ENCODE data around the gene ARHGEF26. TPM values are rescaled to one million over a fixed set of nuclear protein-coding genes. Genes with fewer than 3 reads are reported as not detected.

Gene ARHGEF26
- total and polyA plus RNA-seq, 4 donors, result 12.3 to 45.5 (median 28.5) TPM

- WGBS, 2 donors, result 83 to 91% methylated on average over 4 of the region's 4 CpGs
- Histone ChIP-seq H3K27me3 (ENCODE audit: control insufficient read depth in 3 of 3, insufficient read depth in 3 of 3, low read length in 2 of 3) (no peaks in the 10 kb centered on the region), H3K4me3 (no peak overlapping the region), H3K4me1 (ENCODE audit: control insufficient read depth in 5 of 5, insufficient read depth in 5 of 5, low read length in 5 of 5) (peaks cover 0 to 55% (median 14%) of the 10 kb centered on the region in 5 donors), H3K27ac (ENCODE audit: low read depth in 1 of 2, low read length in 1 of 2) (no peak overlapping the region), H3K36me3 (ENCODE audit: control insufficient read depth in 4 of 4, insufficient read depth in 4 of 4, low read length in 4 of 4) (peaks cover 0 to 17% (median 6%) of the 10 kb centered on the region in 4 donors), H3K9ac (ENCODE audit: insufficient read depth in 1 of 2, low read length in 2 of 2) (no peak overlapping the region), H3K9me3 (ENCODE audit: control insufficient read depth in 4 of 4, insufficient read depth in 3 of 4, low read length in 3 of 4) (no peaks in the 10 kb centered on the region)
- ATAC-seq (ENCODE audit: insufficient read depth, low FRiP score), result no peak
- peak in 2 of 3 donors; percentile 83 for DNase-seq
- TF ChIP-seq CTCF (IDR thresholded peaks at IDR 0.05; ENCODE audit: control extremely low read depth, extremely low read depth), result no peak
Measured at GRCh38 chr3:154129625-154130024, 8.4 kb downstream of the ARHGEF26 start.

GRCh38 chr3:154130540-154130939 lies 9.3 kb downstream of the ARHGEF26 start:
- Histone ChIP-seq H3K4me1 (ENCODE audit: control insufficient read depth in 5 of 5, insufficient read depth in 5 of 5, low read length in 5 of 5) (peaks cover 0 to 46% (median 6%) of the 10 kb centered on the region in 5 donors), H3K27me3 (ENCODE audit: control insufficient read depth in 3 of 3, insufficient read depth in 3 of 3, low read length in 2 of 3) (no peaks in the 10 kb centered on the region), H3K9me3 (ENCODE audit: control insufficient read depth in 4 of 4, insufficient read depth in 3 of 4, low read length in 3 of 4) (no peaks in the 10 kb centered on the region), H3K9ac (ENCODE audit: insufficient read depth in 1 of 2, low read length in 2 of 2) (no peak overlapping the region), H3K27ac (ENCODE audit: low read depth in 1 of 2, low read length in 1 of 2) (no peak overlapping the region), H3K36me3 (ENCODE audit: control insufficient read depth in 4 of 4, insufficient read depth in 4 of 4, low read length in 4 of 4) (peaks cover 0 to 17% (median 6%) of the 10 kb centered on the region in 4 donors), H3K4me3 (no peak overlapping the region)
- 81 to 85% methylated on average over 3 of the region's 3 CpGs for whole genome bisulfite sequencing, 2 donors
- DNase-seq, result no peak
- no peak for TF ChIP-seq CTCF (IDR thresholded peaks at IDR 0.05; ENCODE audit: control extremely low read depth, extremely low read depth)
- no peak for ATAC-seq (ENCODE audit: insufficient read depth, low FRiP score)

GRCh38 chr3:154131830-154132229 lies 10.6 kb downstream of the ARHGEF26 start:
- no peaks in the 10 kb centered on the region for H3K27me3 ChIP-seq (ENCODE audit: control insufficient read depth in 3 of 3, insufficient read depth in 3 of 3, low read length in 2 of 3)
- H3K27ac ChIP-seq (ENCODE audit: low read depth in 1 of 2, low read length in 1 of 2), result no peak overlapping the region
- TF ChIP-seq CTCF (IDR thresholded peaks at IDR 0.05; ENCODE audit: control extremely low read depth, extremely low read depth), result no peak
- H3K4me3 ChIP-seq, result no peak overlapping the region
- 60 to 84% methylated on average over 1 of the region's 1 CpG for WGBS, 2 donors
- peaks cover 0 to 14% (median 4%) of the 10 kb centered on the region in 4 donors for H3K36me3 ChIP-seq (ENCODE audit: control insufficient read depth in 4 of 4, insufficient read depth in 4 of 4, low read length in 4 of 4)
- ATAC-seq (ENCODE audit: insufficient read depth, low FRiP score) (no peak), DNase-seq (peak in 2 of 3 donors; percentile 58 to 72)
- no peak overlapping the region for H3K9ac ChIP-seq (ENCODE audit: insufficient read depth in 1 of 2, low read length in 2 of 2)
- H3K4me1 ChIP-seq (ENCODE audit: control insufficient read depth in 5 of 5, insufficient read depth in 5 of 5, low read length in 5 of 5), result peaks cover 0 to 35% (median 2%) of the 10 kb centered on the region in 5 donors
- no peaks in the 10 kb centered on the region for H3K9me3 ChIP-seq (ENCODE audit: control insufficient read depth in 4 of 4, insufficient read depth in 3 of 4, low read length in 3 of 4)
